ENCODE measurements around the gene ZNF346. TPM values are rescaled to one million over a fixed set of nuclear protein-coding genes. Genes with fewer than 3 reads are reported as not detected.

ZNF346 gene
- 14.3 and 14.7 TPM in 2 replicates for total RNA-seq

GRCh38 chr5:177022386-177023302, at the start of gene ZNF346:
ZNF346 (plus strand) TSS chr5:177022696; CDS start chr5:177022739, 43 bp downstream.

GRCh38 chr5:177006265-177006972, 16.1 kb upstream of the ZNF346 start, which contains the start of gene UIMC1:
UIMC1 (minus strand) TSS chr5:177006779; CDS start chr5:176982615, 24,164 bp downstream.

GRCh38 chr5:177086654-177087397, 64.3 kb downstream of the ZNF346 start, which contains the start of gene FGFR4:
FGFR4 (plus strand) TSS chr5:177086915; CDS start chr5:177089603, 2,688 bp downstream.

Other genes with a start within 250 kb of the ZNF346 start
- gene UNC5A, start 212.1 kb upstream of the ZNF346 start, total RNA-seq = under 0.01 TPM in 1 of 2 replicates, not detected in the other
- gene HK3, start 123.3 kb upstream of the ZNF346 start, total RNA-seq = not detected in 2 replicates
- 20.8 and 22.7 TPM in 2 replicates for gene UIMC1, start 15.9 kb upstream of the ZNF346 start, total RNA-seq
- 0.33 and 0.65 TPM in 2 replicates for gene FGFR4, start 64.2 kb downstream of the ZNF346 start, total RNA-seq
- 45.2 and 46.0 TPM in 2 replicates for gene NSD1, start 111.1 kb downstream of the ZNF346 start, total RNA-seq

All from smooth muscle cell of the pulmonary artery (primary cell).